WTC11 (cell line): Measurements from ENCODE around the gene TMEM175. TPM values are rescaled to one million over a fixed set of nuclear protein-coding genes. Genes with fewer than 3 reads are reported as not detected.
"Not testable (repeated sequence)": the region's sequence is repeated elsewhere in the genome, so short reads cannot be mapped to it uniquely, and the experiment has no call there.

Experiments
- ATAC-seq: fragments of 200-7000 bp; cut with Tn5 transposase; 2 replicates; pipeline ENCODE4 v1.10.0; 2021; ENCODE audit warnings: mild to moderate bottlenecking, moderate library complexity
- CTCF ChIA-PET: fragments of 300-600 bp; sonication (Branson Sonifier 250); formaldehyde crosslinking; loops from one replicate; lab custom pipeline; 2021; ENCODE audit warnings: antibody characterized with exemption; lab: Charles Lee
- POLR2A ChIA-PET: fragments of 350-600 bp; sonication (Branson Sonifier 250); formaldehyde crosslinking; loops from one replicate; lab custom pipeline; 2021; ENCODE audit warnings: antibody characterized with exemption; lab: Charles Lee
- DNase-seq: peaks from one replicate; pipeline ENCODE4 v3.0.0; 2021; ENCODE audit warnings: low spot score
- H3K27ac Mint-ChIP-seq: 2 replicates; pipeline ENCODE4 v1.8.0; 2021; ENCODE audit warnings: mixed read lengths
- H3K27me3 Mint-ChIP-seq: 2 replicates; pipeline ENCODE4 v1.8.0; 2021; ENCODE audit warnings: low read depth, mild to moderate bottlenecking, moderate library complexity, mixed read lengths
- H3K36me3 Mint-ChIP-seq: 2 replicates; pipeline ENCODE4 v1.8.0; 2021; ENCODE audit warnings: mixed read lengths
- H3K4me1 Mint-ChIP-seq: 2 replicates; pipeline ENCODE4 v1.8.0; 2022; ENCODE audit warnings: mixed read lengths
- H3K4me3 Mint-ChIP-seq: 2 replicates; pipeline ENCODE4 v1.8.0; 2021; ENCODE audit warnings: mild to moderate bottlenecking, moderate library complexity, mixed read lengths
- H3K9me3 Mint-ChIP-seq: 2 replicates; pipeline ENCODE4 v1.8.0; 2021; ENCODE audit warnings: mixed read lengths
- ATF1 ChIP-seq: sonication (generic); formaldehyde crosslinking; IDR thresholded peaks from 2 replicates; pipeline ENCODE4 v1.8.1; 2023; ENCODE audit warnings: mild to moderate bottlenecking, moderate library complexity, missing genetic modification reagents
- ESRRA ChIP-seq: sonication (generic); formaldehyde crosslinking; IDR thresholded peaks from 2 replicates; pipeline ENCODE4 v1.8.1; 2022; ENCODE audit warnings: mild to moderate bottlenecking, missing genetic modification reagents, borderline replicate concordance
- MXD4 ChIP-seq: fragments of 250-450 bp; sonication (Bioruptor Pico); IDR thresholded peaks from 2 replicates; pipeline ENCODE4 v1.8.0; 2021; ENCODE audit warnings: mild to moderate bottlenecking, moderate library complexity, borderline replicate concordance
- PRRX2 ChIP-seq: fragments of 250-450 bp; sonication (Bioruptor Pico); IDR thresholded peaks from 2 replicates; pipeline ENCODE4 v1.8.0; 2021; ENCODE audit warnings: mild to moderate bottlenecking
- RORB ChIP-seq: fragments of 250-450 bp; sonication (Bioruptor Pico); IDR thresholded peaks from 2 replicates; pipeline ENCODE4 v1.9.0; 2021; ENCODE audit warnings: mild to moderate bottlenecking
- SMAD4 ChIP-seq: sonication (generic); formaldehyde crosslinking; IDR thresholded peaks from 2 replicates; pipeline ENCODE4 v1.8.0; 2022; ENCODE audit warnings: mild to moderate bottlenecking, missing genetic modification reagents
- SOX15 ChIP-seq: fragments of 250-450 bp; sonication (Bioruptor Pico); IDR thresholded peaks from 2 replicates; pipeline ENCODE4 v1.9.0; 2021; ENCODE audit warnings: mild to moderate bottlenecking
- ZNF121 ChIP-seq: sonication (generic); formaldehyde crosslinking; IDR thresholded peaks from 2 replicates; pipeline ENCODE4 v1.8.0; 2023; ENCODE audit warnings: missing genetic modification reagents
- ZNF138 ChIP-seq: sonication (generic); formaldehyde crosslinking; conservative IDR thresholded peaks from 2 replicates; pipeline ENCODE4 v1.8.1; 2022; ENCODE audit warnings: mild to moderate bottlenecking, moderate library complexity, missing genetic modification reagents
- ZNF317 ChIP-seq: sonication (generic); formaldehyde crosslinking; IDR thresholded peaks from 2 replicates; pipeline ENCODE4 v1.8.1; 2023; ENCODE audit warnings: low read depth, mild to moderate bottlenecking, moderate library complexity, missing genetic modification reagents, borderline replicate concordance
- ZNF416 ChIP-seq: fragments of 250-450 bp; sonication (Bioruptor Pico); IDR thresholded peaks from 2 replicates; pipeline ENCODE4 v1.9.0; 2021; ENCODE audit warnings: mild to moderate bottlenecking, inconsistent platforms
- total RNA-seq: library from RNA; stranded (reverse); gene quantifications from 3 replicates; pipeline ENCODE4 v1.2.3, GENCODE V29; 2021
- TF ChIP-seq, protein P1 (sequence below): sonication (generic); formaldehyde crosslinking; conservative IDR thresholded peaks from 2 replicates; pipeline ENCODE4 v1.8.1; 2022; ENCODE audit warnings: mild to moderate bottlenecking, missing genetic modification reagents
- TF ChIP-seq, protein P2 (sequence below): sonication (generic); formaldehyde crosslinking; IDR thresholded peaks from 2 replicates; pipeline ENCODE4 v1.8.0; 2022; ENCODE audit warnings: mild to moderate bottlenecking, missing genetic modification reagents
- TF ChIP-seq, protein P3 (sequence below): sonication (generic); formaldehyde crosslinking; IDR thresholded peaks from 2 replicates; pipeline ENCODE4 v1.8.1; 2023; ENCODE audit warnings: mild to moderate bottlenecking, moderate library complexity, missing genetic modification reagents
- TF ChIP-seq, protein P4 (sequence below): fragments of 250-450 bp; sonication (Bioruptor Pico); IDR thresholded peaks from 2 replicates; pipeline ENCODE4 v1.9.0; 2021; ENCODE audit warnings: mild to moderate bottlenecking
- TF ChIP-seq, protein P5 (sequence below): fragments of 200-600 bp; IDR thresholded peaks from 2 replicates; pipeline ENCODE4 v1.8.0; 2022; ENCODE audit warnings: antibody characterized with exemption

TMEM175 gene
- total RNA-seq, 1 experiment from 2014 or later, result 9.2 TPM

DNA sequence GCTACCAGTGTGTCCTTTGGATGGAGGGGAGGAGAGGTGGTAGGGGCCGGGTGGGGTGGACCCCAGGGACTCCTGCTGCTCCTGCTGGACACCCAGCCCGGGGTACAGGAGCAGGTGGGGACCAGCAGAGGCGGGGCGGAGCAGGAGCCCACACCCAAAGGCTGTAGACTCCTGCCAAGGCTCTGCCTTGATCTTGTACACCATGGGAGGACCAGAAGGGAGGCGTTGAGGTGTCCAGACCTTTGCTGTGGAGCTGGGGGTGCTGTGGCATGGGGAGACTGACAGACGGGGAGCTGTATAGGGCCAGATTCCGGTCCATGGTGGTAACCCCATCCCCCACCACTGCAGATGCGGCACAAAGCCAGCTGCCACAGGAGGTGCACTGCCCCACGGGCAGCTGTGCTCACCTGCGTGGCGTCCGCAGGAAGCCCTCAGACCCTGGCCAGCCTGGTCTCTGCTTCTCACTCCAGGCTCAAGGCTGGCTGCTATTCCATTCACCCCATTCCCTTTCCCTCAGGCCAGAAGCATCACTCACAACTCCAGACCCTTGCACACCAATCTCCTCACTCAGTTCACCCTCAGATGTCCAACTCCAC is 65.9 kb downstream of the TMEM175 start:
- TF ChIP-seq, protein P1, sequence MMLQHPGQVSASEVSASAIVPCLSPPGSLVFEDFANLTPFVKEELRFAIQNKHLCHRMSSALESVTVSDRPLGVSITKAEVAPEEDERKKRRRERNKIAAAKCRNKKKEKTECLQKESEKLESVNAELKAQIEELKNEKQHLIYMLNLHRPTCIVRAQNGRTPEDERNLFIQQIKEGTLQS (CRISPR knock-in tag), result no peak
- TF ChIP-seq, protein P2, sequence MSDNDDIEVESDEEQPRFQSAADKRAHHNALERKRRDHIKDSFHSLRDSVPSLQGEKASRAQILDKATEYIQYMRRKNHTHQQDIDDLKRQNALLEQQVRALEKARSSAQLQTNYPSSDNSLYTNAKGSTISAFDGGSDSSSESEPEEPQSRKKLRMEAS (CRISPR knock-in tag), result no peak
- TF ChIP-seq ZNF121 (CRISPR knock-in tag) (no peak), MXD4 (no peak), ZNF416 (no peak), SMAD4 (no peak), ESRRA (CRISPR knock-in tag) (no peak), PRRX2 (CRISPR knock-in tag) (no peak), RORB (CRISPR knock-in tag) (no peak), ZNF138 (CRISPR knock-in tag) (no peak), ZNF317 (no peak), SOX15 (CRISPR knock-in tag) (no peak), ATF1 (CRISPR knock-in tag) (no peak)
- TF ChIP-seq, protein P3, sequence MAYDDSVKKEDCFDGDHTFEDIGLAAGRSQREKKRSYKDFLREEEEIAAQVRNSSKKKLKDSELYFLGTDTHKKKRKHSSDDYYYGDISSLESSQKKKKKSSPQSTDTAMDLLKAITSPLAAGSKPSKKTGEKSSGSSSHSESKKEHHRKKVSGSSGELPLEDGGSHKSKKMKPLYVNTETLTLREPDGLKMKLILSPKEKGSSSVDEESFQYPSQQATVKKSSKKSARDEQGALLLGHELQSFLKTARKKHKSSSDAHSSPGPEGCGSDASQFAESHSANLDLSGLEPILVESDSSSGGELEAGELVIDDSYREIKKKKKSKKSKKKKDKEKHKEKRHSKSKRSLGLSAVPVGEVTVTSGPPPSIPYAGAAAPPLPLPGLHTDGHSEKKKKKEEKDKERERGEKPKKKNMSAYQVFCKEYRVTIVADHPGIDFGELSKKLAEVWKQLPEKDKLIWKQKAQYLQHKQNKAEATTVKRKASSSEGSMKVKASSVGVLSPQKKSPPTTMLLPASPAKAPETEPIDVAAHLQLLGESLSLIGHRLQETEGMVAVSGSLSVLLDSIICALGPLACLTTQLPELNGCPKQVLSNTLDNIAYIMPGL (CRISPR knock-in tag), result no peak
- TF ChIP-seq, protein P4, sequence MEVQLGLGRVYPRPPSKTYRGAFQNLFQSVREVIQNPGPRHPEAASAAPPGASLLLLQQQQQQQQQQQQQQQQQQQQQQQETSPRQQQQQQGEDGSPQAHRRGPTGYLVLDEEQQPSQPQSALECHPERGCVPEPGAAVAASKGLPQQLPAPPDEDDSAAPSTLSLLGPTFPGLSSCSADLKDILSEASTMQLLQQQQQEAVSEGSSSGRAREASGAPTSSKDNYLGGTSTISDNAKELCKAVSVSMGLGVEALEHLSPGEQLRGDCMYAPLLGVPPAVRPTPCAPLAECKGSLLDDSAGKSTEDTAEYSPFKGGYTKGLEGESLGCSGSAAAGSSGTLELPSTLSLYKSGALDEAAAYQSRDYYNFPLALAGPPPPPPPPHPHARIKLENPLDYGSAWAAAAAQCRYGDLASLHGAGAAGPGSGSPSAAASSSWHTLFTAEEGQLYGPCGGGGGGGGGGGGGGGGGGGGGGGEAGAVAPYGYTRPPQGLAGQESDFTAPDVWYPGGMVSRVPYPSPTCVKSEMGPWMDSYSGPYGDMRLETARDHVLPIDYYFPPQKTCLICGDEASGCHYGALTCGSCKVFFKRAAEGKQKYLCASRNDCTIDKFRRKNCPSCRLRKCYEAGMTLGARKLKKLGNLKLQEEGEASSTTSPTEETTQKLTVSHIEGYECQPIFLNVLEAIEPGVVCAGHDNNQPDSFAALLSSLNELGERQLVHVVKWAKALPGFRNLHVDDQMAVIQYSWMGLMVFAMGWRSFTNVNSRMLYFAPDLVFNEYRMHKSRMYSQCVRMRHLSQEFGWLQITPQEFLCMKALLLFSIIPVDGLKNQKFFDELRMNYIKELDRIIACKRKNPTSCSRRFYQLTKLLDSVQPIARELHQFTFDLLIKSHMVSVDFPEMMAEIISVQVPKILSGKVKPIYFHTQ, result no peak
- TF ChIP-seq, protein P5, sequence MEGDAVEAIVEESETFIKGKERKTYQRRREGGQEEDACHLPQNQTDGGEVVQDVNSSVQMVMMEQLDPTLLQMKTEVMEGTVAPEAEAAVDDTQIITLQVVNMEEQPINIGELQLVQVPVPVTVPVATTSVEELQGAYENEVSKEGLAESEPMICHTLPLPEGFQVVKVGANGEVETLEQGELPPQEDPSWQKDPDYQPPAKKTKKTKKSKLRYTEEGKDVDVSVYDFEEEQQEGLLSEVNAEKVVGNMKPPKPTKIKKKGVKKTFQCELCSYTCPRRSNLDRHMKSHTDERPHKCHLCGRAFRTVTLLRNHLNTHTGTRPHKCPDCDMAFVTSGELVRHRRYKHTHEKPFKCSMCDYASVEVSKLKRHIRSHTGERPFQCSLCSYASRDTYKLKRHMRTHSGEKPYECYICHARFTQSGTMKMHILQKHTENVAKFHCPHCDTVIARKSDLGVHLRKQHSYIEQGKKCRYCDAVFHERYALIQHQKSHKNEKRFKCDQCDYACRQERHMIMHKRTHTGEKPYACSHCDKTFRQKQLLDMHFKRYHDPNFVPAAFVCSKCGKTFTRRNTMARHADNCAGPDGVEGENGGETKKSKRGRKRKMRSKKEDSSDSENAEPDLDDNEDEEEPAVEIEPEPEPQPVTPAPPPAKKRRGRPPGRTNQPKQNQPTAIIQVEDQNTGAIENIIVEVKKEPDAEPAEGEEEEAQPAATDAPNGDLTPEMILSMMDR, result no peak
- Mint-ChIP-seq H3K9me3 (no peaks in the 10 kb centered on the region), H3K27ac (no peak overlapping the region), H3K4me1 (peaks cover 2% of the 10 kb centered on the region), H3K4me3 (peak overlapping the region; percentile 39; the same call in 1 of the 2 replicates), H3K27me3 (peaks cover 63% of the 10 kb centered on the region), H3K36me3 (no peaks in the 10 kb centered on the region)
- no peak for DNase-seq
- no peak for ATAC-seq
- ChIA-PET CTCF (interaction anchor here (1.1 to 1.9 kb wide), 2 partner anchors 10 to 72 kb away, joined by 3 to 5 read pairs; no protein-coding TSS in a partner anchor), POLR2A (no interaction called here)

DNA sequence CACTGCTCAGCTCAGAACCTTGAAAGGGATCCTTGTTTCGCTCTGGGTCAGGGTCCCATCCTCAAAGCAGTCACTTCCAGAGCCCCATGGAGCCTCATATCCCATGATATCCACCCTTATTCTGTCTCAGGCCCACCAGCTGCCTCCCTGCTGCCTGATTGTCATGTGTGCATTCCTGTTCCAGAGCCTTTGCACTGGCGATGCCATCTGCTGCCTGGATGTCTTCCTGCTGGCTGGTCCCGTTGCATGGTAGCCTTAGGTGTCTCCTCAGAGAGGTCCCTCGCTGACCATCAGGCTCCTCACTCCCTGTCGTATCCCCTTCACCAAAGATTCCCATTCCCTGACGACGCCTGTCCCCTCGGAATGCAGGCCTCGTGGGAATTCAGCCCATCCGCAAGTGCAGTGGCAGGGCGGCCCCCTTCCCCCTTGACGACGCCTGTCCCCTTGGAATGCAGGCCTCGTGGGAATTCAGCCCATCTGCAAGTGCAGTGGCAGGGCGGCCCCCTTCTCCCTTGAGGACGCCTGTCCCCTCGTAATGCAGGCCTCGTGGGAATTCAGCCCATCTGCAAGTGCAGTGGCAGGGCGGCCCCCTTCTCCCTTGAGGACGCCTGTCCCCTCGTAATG is 67.1 kb downstream of the TMEM175 start:
- H3K27ac Mint-ChIP-seq, H3K4me3 Mint-ChIP-seq, H3K9me3 Mint-ChIP-seq, POLR2A ChIA-PET, ATAC-seq, H3K36me3 Mint-ChIP-seq, H3K4me1 Mint-ChIP-seq, DNase-seq: not testable (repeated sequence)
- peaks cover 74% of the 10 kb centered on the region for H3K27me3 Mint-ChIP-seq
- CTCF ChIA-PET, result interaction anchor here (1.1 to 1.9 kb wide), 2 partner anchors 12 to 73 kb away, joined by 3 to 5 read pairs; no protein-coding TSS in a partner anchor
